HCT116 (cell line): ENCODE measurements around the gene HSPB8. TPM values are rescaled to one million over a fixed set of nuclear protein-coding genes. Genes with fewer than 3 reads are reported as not detected.

Source experiments
- ATAC-seq: fragments of 200-7000 bp; cut with Tn5 transposase; 2 replicates; pipeline ENCODE4 v1.9.1; 2020; ENCODE audit warnings: mild to moderate bottlenecking, moderate library complexity
- BruUV-seq: library from RNA; stranded (reverse); fragments of 400-500 nt; replicated peaks from 2 replicates; lab custom pipeline; 2021; lab: Mats Ljungman, UMichigan
- CTCF ChIA-PET: fragments of 300-600 bp; sonication (Branson Sonifier 250); formaldehyde crosslinking; loops from one replicate; lab custom pipeline; 2021; ENCODE audit warnings: antibody characterized with exemption; lab: Charles Lee
- POLR2A ChIA-PET: fragments of 300-600, 350-600 bp; sonication (Branson Sonifier 250); formaldehyde crosslinking; loops from one replicate; lab custom pipeline; 2021; ENCODE audit warnings: antibody characterized with exemption; lab: Charles Lee
- RAD21 ChIA-PET, 2 experiments: fragments of 300-600 bp; sonication (Branson Sonifier 250); formaldehyde crosslinking; loops; one replicate each; lab custom pipeline; 2023; ENCODE audit warnings: low total read pairs in 2 of 2; ENCODE audit not compliant: uncharacterized antibody in 2 of 2, unreplicated experiment in 2 of 2, low non-redundant PET in 1 of 2; lab: Charles Lee
- DNase-seq: peaks from one replicate; pipeline ENCODE4 v3.0.0-alpha.2; 2010; ENCODE audit warnings: low read depth, low spot score
- H2AFZ ChIP-seq: fragments of 200-600 bp; shearing (Covaris generic), sonication (generic); 2 replicates; pipeline ENCODE4 v1.6.1; 2017; ENCODE audit warnings: low read depth, mixed run types, mixed read lengths, antibody characterized with exemption, low read length; ENCODE audit not compliant: poor library complexity, severe bottlenecking
- H3K27ac ChIP-seq: 2 replicates; pipeline ENCODE4 v1.5.1; 2012; ENCODE audit warnings: low read depth, low read length
- H3K27me3 ChIP-seq: fragments of 200-600 bp; sonication (generic); 2 replicates; pipeline ENCODE4 v1.6.1; 2016; ENCODE audit warnings: mixed run types, low read length, mixed read lengths; ENCODE audit not compliant: insufficient read depth
- H3K36me3 ChIP-seq, 2 experiments: fragments of 200-500 bp in 1 of 2; fragments of 200-600 bp in 1 of 2; sonication (Bioruptor generic) in 1 of 2; sonication (generic) in 1 of 2; 2 replicates each; pipeline versions ENCODE4 v1.5.1 to v1.6.1; 2014 to 2016; ENCODE audit warnings: low read length in 2 of 2, inconsistent platforms in 1 of 2, mixed read lengths in 1 of 2, mixed run types in 1 of 2; ENCODE audit not compliant: insufficient read depth in 2 of 2, control insufficient read depth in 1 of 2
- H3K4me1 ChIP-seq, 2 experiments: fragments of 200-600 bp in 1 of 2; sonication (generic) in 1 of 2; 2 replicates each; pipeline versions ENCODE4 v1.5.1 to v1.6.1; 2012 to 2017; ENCODE audit warnings: low read length in 2 of 2, inconsistent platforms in 1 of 2, mild to moderate bottlenecking in 1 of 2, mixed read lengths in 1 of 2, mixed run types in 1 of 2, moderate library complexity in 1 of 2; ENCODE audit not compliant: insufficient read depth in 2 of 2, control insufficient read depth in 1 of 2
- H3K4me2 ChIP-seq: fragments of 200-600 bp; sonication (generic); 2 replicates; pipeline ENCODE4 v1.6.1; 2017; ENCODE audit warnings: mixed run types, low read length, mixed read lengths
- H3K4me3 ChIP-seq, 2 experiments: fragments of 200-600 bp in 1 of 2; sonication (generic) in 1 of 2; replicated peaks in 1 of 2; 2 replicates each; pipeline ENCODE4 v1.5.1; 2011 to 2016; ENCODE audit warnings: low read length in 2 of 2, control low read depth in 1 of 2, low read depth in 1 of 2, mild to moderate bottlenecking in 1 of 2, mixed read lengths in 1 of 2, mixed run types in 1 of 2
- H3K79me2 ChIP-seq: fragments of 200-600 bp; sonication (generic); 2 replicates; pipeline ENCODE4 v1.6.1; 2017; ENCODE audit warnings: mild to moderate bottlenecking, mixed run types, low read length, moderate library complexity, mixed read lengths; ENCODE audit not compliant: insufficient read depth
- H3K9ac ChIP-seq: fragments of 200-600 bp; sonication (generic); 2 replicates; pipeline ENCODE4 v1.6.1; 2016; ENCODE audit warnings: low read length, mixed read lengths
- H3K9me2 ChIP-seq: fragments of 200-600 bp; sonication (generic), shearing (Covaris generic); 2 replicates; pipeline ENCODE4 v1.6.1; 2017; ENCODE audit warnings: mixed run types, mild to moderate bottlenecking, moderate library complexity; ENCODE audit not compliant: insufficient read depth
- H3K9me3 ChIP-seq, 2 experiments: fragments of 200-500 bp in 1 of 2; fragments of 200-600 bp in 1 of 2; sonication (Bioruptor generic) in 1 of 2; sonication (generic) in 1 of 2; 2 replicates each; pipeline ENCODE4 v1.6.1; 2014 to 2017; ENCODE audit warnings: low read length in 2 of 2, mixed read lengths in 2 of 2, inconsistent platforms in 1 of 2, low read depth in 1 of 2, mild to moderate bottlenecking in 1 of 2, mixed run types in 1 of 2, moderate library complexity in 1 of 2; ENCODE audit not compliant: control insufficient read depth in 1 of 2, insufficient read depth in 1 of 2
- H4K20me1 ChIP-seq: fragments of 200-600 bp; sonication (generic), shearing (Covaris generic); 2 replicates; pipeline ENCODE4 v1.6.1; 2017; ENCODE audit warnings: mixed run types, mild to moderate bottlenecking, moderate library complexity; ENCODE audit not compliant: insufficient read depth
- EZH2phosphoT487 ChIP-seq: fragments of 200-600 bp; IDR thresholded peaks from 2 replicates; pipeline ENCODE4 v1.6.1; 2018; ENCODE audit warnings: antibody characterized with exemption, borderline replicate concordance
- RAD21 ChIP-seq: IDR thresholded peaks from 2 replicates; pipeline ENCODE4 v1.6.1; 2012; ENCODE audit warnings: low read depth, mild to moderate bottlenecking
- SRF ChIP-seq: IDR thresholded peaks from 2 replicates; pipeline ENCODE4 v1.6.1; 2012; ENCODE audit warnings: low read depth
- TCF7L2 ChIP-seq: IDR thresholded peaks from 2 replicates; pipeline ENCODE4 v1.7.0; 2011; ENCODE audit warnings: borderline replicate concordance, inconsistent platforms; ENCODE audit not compliant: insufficient read depth, insufficient read length; ENCODE audit errors: extremely low read depth
- YY1 ChIP-seq: IDR thresholded peaks from 2 replicates; pipeline ENCODE4 v1.6.1; 2011; ENCODE audit warnings: low read length, low read depth, moderate library complexity, mild to moderate bottlenecking; ENCODE audit not compliant: insufficient replicate concordance; ENCODE audit errors: extremely low read depth
- ZBTB33 ChIP-seq: IDR thresholded peaks from 2 replicates; pipeline ENCODE4 v1.6.1; 2011; ENCODE audit warnings: mild to moderate bottlenecking, low read length, moderate library complexity; ENCODE audit not compliant: insufficient replicate concordance; ENCODE audit errors: extremely low read depth
- ZNF274 ChIP-seq: fragments of 200-500 bp; sonication (Bioruptor generic); IDR thresholded peaks from 2 replicates; pipeline ENCODE4 v1.6.1; 2014; ENCODE audit warnings: mild to moderate bottlenecking, low read depth, low read length, inconsistent platforms
- intact Hi-C: fragments of 100-400 bp; cut with micrococcal nuclease; formaldehyde crosslinking; loops from 2 replicates; pipeline ENCODE4 v1.10.0; 2022
- total RNA-seq: library from RNA; stranded (reverse); gene quantifications from one replicate; pipeline ENCODE4 v1.2.1, GENCODE V29; 2021; ENCODE audit not compliant: unreplicated experiment
- TF ChIP-seq, protein P1 (sequence below): IDR thresholded peaks from 2 replicates; pipeline ENCODE4 v1.6.1; 2012; ENCODE audit warnings: low read depth

HSPB8 gene
- total RNA-seq, 1 experiment from 2014 or later = 3.5 TPM

DNA sequence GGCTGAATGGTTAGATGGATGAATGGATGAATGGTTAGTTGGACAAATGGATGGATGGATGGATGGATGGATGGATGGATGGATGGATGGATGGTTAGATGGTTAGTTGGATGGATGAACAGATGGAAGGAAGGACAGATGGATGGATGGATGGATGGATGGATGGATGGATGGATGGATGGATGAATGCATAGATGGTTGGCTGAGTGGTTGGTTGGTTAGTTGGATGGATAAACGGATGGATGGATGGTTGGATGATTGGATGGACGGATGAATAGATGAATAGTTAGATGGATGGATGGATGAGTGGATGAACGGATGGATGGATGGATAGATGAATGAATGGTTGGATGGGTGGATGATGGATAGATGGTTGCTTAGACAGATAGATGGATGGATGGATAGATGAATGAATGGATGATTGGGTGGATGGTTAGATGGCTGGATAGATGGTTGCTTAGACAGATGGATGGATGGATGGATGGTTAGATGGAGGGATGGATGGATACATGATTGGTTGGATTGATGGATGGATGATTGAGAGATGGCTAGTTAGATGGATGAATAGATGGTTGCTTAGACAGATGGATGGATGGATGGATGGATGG, 48.8 kb upstream of the HSPB8 start:
- BruUV-seq = no TSS peak
- H3K79me2 ChIP-seq = no peaks in the 10 kb centered on the region
- no peaks in the 10 kb centered on the region for H3K9me3 ChIP-seq
- POLR2A ChIA-PET = no interaction called here
- H3K27me3 ChIP-seq = peaks cover 23% of the 10 kb centered on the region
- no peak overlapping the region for H2AFZ ChIP-seq
- ATAC-seq (no peak), DNase-seq (no peak)
- no peak overlapping the region for H3K4me3 ChIP-seq
- no peaks in the 10 kb centered on the region for H3K4me1 ChIP-seq
- H3K27ac ChIP-seq = no peak overlapping the region
- no peaks in the 10 kb centered on the region for H3K9me2 ChIP-seq
- RAD21 ChIA-PET = no interaction called here
- no peaks in the 10 kb centered on the region for H4K20me1 ChIP-seq
- TF ChIP-seq, protein P1, sequence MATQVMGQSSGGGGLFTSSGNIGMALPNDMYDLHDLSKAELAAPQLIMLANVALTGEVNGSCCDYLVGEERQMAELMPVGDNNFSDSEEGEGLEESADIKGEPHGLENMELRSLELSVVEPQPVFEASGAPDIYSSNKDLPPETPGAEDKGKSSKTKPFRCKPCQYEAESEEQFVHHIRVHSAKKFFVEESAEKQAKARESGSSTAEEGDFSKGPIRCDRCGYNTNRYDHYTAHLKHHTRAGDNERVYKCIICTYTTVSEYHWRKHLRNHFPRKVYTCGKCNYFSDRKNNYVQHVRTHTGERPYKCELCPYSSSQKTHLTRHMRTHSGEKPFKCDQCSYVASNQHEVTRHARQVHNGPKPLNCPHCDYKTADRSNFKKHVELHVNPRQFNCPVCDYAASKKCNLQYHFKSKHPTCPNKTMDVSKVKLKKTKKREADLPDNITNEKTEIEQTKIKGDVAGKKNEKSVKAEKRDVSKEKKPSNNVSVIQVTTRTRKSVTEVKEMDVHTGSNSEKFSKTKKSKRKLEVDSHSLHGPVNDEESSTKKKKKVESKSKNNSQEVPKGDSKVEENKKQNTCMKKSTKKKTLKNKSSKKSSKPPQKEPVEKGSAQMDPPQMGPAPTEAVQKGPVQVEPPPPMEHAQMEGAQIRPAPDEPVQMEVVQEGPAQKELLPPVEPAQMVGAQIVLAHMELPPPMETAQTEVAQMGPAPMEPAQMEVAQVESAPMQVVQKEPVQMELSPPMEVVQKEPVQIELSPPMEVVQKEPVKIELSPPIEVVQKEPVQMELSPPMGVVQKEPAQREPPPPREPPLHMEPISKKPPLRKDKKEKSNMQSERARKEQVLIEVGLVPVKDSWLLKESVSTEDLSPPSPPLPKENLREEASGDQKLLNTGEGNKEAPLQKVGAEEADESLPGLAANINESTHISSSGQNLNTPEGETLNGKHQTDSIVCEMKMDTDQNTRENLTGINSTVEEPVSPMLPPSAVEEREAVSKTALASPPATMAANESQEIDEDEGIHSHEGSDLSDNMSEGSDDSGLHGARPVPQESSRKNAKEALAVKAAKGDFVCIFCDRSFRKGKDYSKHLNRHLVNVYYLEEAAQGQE = no peak
- TF ChIP-seq RAD21 = no peak
- no peak for TF ChIP-seq ZNF274
- no peak for TF ChIP-seq TCF7L2
- no peak for TF ChIP-seq ZBTB33
- no peak for TF ChIP-seq EZH2phosphoT487
- TF ChIP-seq YY1 = no peak
- TF ChIP-seq SRF = no peak
- intact Hi-C loops = no loop called here
- H3K9ac ChIP-seq = no peak overlapping the region
- CTCF ChIA-PET = no interaction called here
- H3K36me3 ChIP-seq = no peaks in the 10 kb centered on the region
- no peak overlapping the region for H3K4me2 ChIP-seq
